HEK293 (cell line): ENCODE measurements around the gene DUS3L.

Source experiments
- CTCF ChIP-seq: fragments of 450-650 bp; formaldehyde crosslinking; IDR thresholded peaks from 2 replicates; pipeline ENCODE4 v1.5.1; 2016; ENCODE audit warnings: missing biosample characterization, missing genetic modification characterization
- SP7 ChIP-seq: fragments of 450-650 bp; formaldehyde crosslinking; IDR thresholded peaks from 2 replicates; pipeline ENCODE4 v1.5.1; 2016; ENCODE audit warnings: missing biosample characterization, missing genetic modification characterization
- YY1 ChIP-seq: fragments of 450-650 bp; formaldehyde crosslinking; IDR thresholded peaks from 2 replicates; pipeline ENCODE4 v1.5.1; 2018; ENCODE audit warnings: missing biosample characterization, missing genetic modification characterization
- ZEB2 ChIP-seq: fragments of 450-650 bp; formaldehyde crosslinking; IDR thresholded peaks from 2 replicates; pipeline ENCODE4 v1.5.1; 2016; ENCODE audit warnings: missing biosample characterization, missing genetic modification characterization
- ZNF133 ChIP-seq: fragments of 450-650 bp; formaldehyde crosslinking; IDR thresholded peaks from 2 replicates; pipeline ENCODE4 v1.5.1; 2016; ENCODE audit warnings: missing biosample characterization, missing genetic modification characterization
- ZNF202 ChIP-seq: fragments of 450-650 bp; formaldehyde crosslinking; IDR thresholded peaks from 2 replicates; pipeline ENCODE4 v1.5.1; 2016; ENCODE audit warnings: missing biosample characterization, missing genetic modification characterization, borderline replicate concordance
- ZNF23 ChIP-seq: fragments of 450-650 bp; formaldehyde crosslinking; IDR thresholded peaks from 2 replicates; pipeline ENCODE4 v1.5.1; 2016; ENCODE audit warnings: missing biosample characterization, missing genetic modification characterization, borderline replicate concordance
- ZNF423 ChIP-seq: fragments of 450-650 bp; formaldehyde crosslinking; IDR thresholded peaks from 2 replicates; pipeline ENCODE4 v1.5.1; 2016; ENCODE audit warnings: missing biosample characterization, missing genetic modification characterization
- ZNF529 ChIP-seq: fragments of 450-650 bp; formaldehyde crosslinking; IDR thresholded peaks from 2 replicates; pipeline ENCODE4 v1.5.1; 2017; ENCODE audit warnings: missing genetic modification characterization, missing biosample characterization; ENCODE audit not compliant: insufficient replicate concordance
- TF ChIP-seq, protein P1 (sequence below): fragments of 450-650 bp; formaldehyde crosslinking; IDR thresholded peaks from 2 replicates; pipeline ENCODE4 v1.5.1; 2016; ENCODE audit warnings: missing biosample characterization, missing genetic modification characterization
- TF ChIP-seq, protein P2 (sequence below): fragments of 450-650 bp; formaldehyde crosslinking; IDR thresholded peaks from 2 replicates; pipeline ENCODE4 v1.5.1; 2016; ENCODE audit warnings: missing biosample characterization, missing genetic modification characterization, low read depth

GRCh38 chr19:5765220-5765619, 25.7 kb downstream of the DUS3L start:
- TF ChIP-seq ZNF423 (tag by site-specific recombination) (no peak), ZNF23 (tag by site-specific recombination) (no peak), CTCF (tag by site-specific recombination) (no peak), ZEB2 (tag by site-specific recombination) (no peak), ZNF202 (tag by site-specific recombination) (no peak), YY1 (no peak), SP7 (no peak), ZNF529 (tag by site-specific recombination) (no peak), ZNF133 (tag by site-specific recombination) (no peak)
- TF ChIP-seq, protein P1, sequence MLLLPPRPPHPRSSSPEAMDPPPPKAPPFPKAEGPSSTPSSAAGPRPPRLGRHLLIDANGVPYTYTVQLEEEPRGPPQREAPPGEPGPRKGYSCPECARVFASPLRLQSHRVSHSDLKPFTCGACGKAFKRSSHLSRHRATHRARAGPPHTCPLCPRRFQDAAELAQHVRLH (tag by site-specific recombination), result no peak
- TF ChIP-seq, protein P2, sequence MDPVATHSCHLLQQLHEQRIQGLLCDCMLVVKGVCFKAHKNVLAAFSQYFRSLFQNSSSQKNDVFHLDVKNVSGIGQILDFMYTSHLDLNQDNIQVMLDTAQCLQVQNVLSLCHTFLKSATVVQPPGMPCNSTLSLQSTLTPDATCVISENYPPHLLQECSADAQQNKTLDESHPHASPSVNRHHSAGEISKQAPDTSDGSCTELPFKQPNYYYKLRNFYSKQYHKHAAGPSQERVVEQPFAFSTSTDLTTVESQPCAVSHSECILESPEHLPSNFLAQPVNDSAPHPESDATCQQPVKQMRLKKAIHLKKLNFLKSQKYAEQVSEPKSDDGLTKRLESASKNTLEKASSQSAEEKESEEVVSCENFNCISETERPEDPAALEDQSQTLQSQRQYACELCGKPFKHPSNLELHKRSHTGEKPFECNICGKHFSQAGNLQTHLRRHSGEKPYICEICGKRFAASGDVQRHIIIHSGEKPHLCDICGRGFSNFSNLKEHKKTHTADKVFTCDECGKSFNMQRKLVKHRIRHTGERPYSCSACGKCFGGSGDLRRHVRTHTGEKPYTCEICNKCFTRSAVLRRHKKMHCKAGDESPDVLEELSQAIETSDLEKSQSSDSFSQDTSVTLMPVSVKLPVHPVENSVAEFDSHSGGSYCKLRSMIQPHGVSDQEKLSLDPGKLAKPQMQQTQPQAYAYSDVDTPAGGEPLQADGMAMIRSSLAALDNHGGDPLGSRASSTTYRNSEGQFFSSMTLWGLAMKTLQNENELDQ (tag by site-specific recombination), result no peak
